Calu3 (cell line): Measurements from ENCODE around the gene ZNF629. TPM values are rescaled to one million over a fixed set of nuclear protein-coding genes. Genes with fewer than 3 reads are reported as not detected.
A peak's percentile ranks its signal among the peaks of the same experiment; 100 is the strongest.

Experiments
- BruUV-seq: library from RNA; stranded (reverse); fragments of 400-500 nt; replicated peaks from 2 replicates; lab custom pipeline; 2021; lab: Mats Ljungman, UMichigan
- CTCF ChIA-PET: fragments of 300-600 bp; sonication (Branson Sonifier 250); formaldehyde crosslinking; loops from one replicate; lab custom pipeline; 2022; ENCODE audit warnings: antibody characterized with exemption; lab: Charles Lee
- DNase-seq: peaks from one replicate; pipeline ENCODE4 v3.0.0; 2022
- H3K27ac Mint-ChIP-seq: one replicate; pipeline ENCODE4 v1.8.0; 2022; ENCODE audit warnings: mixed read lengths; ENCODE audit not compliant: unreplicated experiment
- H3K27me3 Mint-ChIP-seq: one replicate; pipeline ENCODE4 v1.8.0; 2022; ENCODE audit warnings: mixed read lengths; ENCODE audit not compliant: unreplicated experiment
- H3K36me3 Mint-ChIP-seq: one replicate; pipeline ENCODE4 v1.8.0; 2022; ENCODE audit warnings: mild to moderate bottlenecking, moderate library complexity, mixed read lengths; ENCODE audit not compliant: insufficient read depth, unreplicated experiment
- H3K4me1 Mint-ChIP-seq: one replicate; pipeline ENCODE4 v1.8.0; 2022; ENCODE audit warnings: mild to moderate bottlenecking, low read depth, mixed read lengths; ENCODE audit not compliant: unreplicated experiment
- H3K4me3 Mint-ChIP-seq: one replicate; pipeline ENCODE4 v1.8.0; 2022; ENCODE audit warnings: mild to moderate bottlenecking, low read depth, moderate library complexity, mixed read lengths; ENCODE audit not compliant: unreplicated experiment
- H3K9me3 Mint-ChIP-seq: one replicate; pipeline ENCODE4 v1.8.0; 2022; ENCODE audit warnings: low read depth, mixed read lengths; ENCODE audit not compliant: unreplicated experiment
- CTCF ChIP-seq: fragments of 200-600 bp; IDR thresholded peaks from one replicate; pipeline ENCODE4 v1.8.0; 2022; ENCODE audit warnings: antibody characterized with exemption; ENCODE audit not compliant: unreplicated experiment
- intact Hi-C: fragments of 100-400 bp; cut with micrococcal nuclease; formaldehyde crosslinking; loops from one replicate; pipeline ENCODE4 v1.10.0; 2022; ENCODE audit not compliant: unreplicated experiment
- total RNA-seq: library from RNA; stranded (reverse); gene quantifications from 2 replicates; pipeline ENCODE4 v1.2.3, GENCODE V29; 2022

ZNF629 gene
- total RNA-seq, 1 experiment from 2014 or later = 29.9 TPM

- no TSS peak for BruUV-seq
- TF ChIP-seq CTCF = no peak
- no peaks in the 10 kb centered on the region for H3K27me3 Mint-ChIP-seq
- H3K9me3 Mint-ChIP-seq = no peaks in the 10 kb centered on the region
- peaks cover 70% of the 10 kb centered on the region for H3K36me3 Mint-ChIP-seq
- H3K4me1 Mint-ChIP-seq = peaks cover 24% of the 10 kb centered on the region
- H3K27ac Mint-ChIP-seq = peak overlapping the region; percentile 94
- H3K4me3 Mint-ChIP-seq = peak overlapping the region; percentile 96
- CTCF ChIA-PET = no interaction called here
- intact Hi-C loops = loop anchor here (5.0 kb wide), 1 partner anchor 161 kb away; the partner anchor contains the start of gene FBXL19
- DNase-seq = peak; percentile 38
These were observed 25.5 kb downstream of the ZNF629 start for GRCh38 chr16:30761427-30761927.

GRCh38 chr16:30760577-30761426 lies 26.2 kb downstream of the ZNF629 start:
- TF ChIP-seq CTCF = no peak
- H3K27ac Mint-ChIP-seq = peak overlapping the region; percentile 94
- H3K9me3 Mint-ChIP-seq = no peaks in the 10 kb centered on the region
- no peaks in the 10 kb centered on the region for H3K27me3 Mint-ChIP-seq
- peaks cover 24% of the 10 kb centered on the region for H3K4me1 Mint-ChIP-seq
- H3K4me3 Mint-ChIP-seq = peak overlapping the region; percentile 96
- TSS peak; percentile 47 for BruUV-seq
- DNase-seq = no peak
- intact Hi-C loops = loop anchor here (5.0 kb wide), 1 partner anchor 161 kb away; the partner anchor contains the start of gene FBXL19
- peaks cover 64% of the 10 kb centered on the region for H3K36me3 Mint-ChIP-seq
- CTCF ChIA-PET = interaction anchor here (1.6 kb wide), 1 partner anchor 13 kb away, joined by 8 read pairs; the partner anchor contains the start of gene PHKG2

- no peak for DNase-seq
- peak overlapping the region; percentile 94 for H3K27ac Mint-ChIP-seq
- CTCF ChIA-PET = interaction anchor here (1.6 kb wide), 1 partner anchor 12 kb away, joined by 8 read pairs; the partner anchor contains the start of gene PHKG2
- H3K4me3 Mint-ChIP-seq = peak overlapping the region; percentile 96
- H3K27me3 Mint-ChIP-seq = no peaks in the 10 kb centered on the region
- no TSS peak for BruUV-seq
- H3K36me3 Mint-ChIP-seq = peaks cover 61% of the 10 kb centered on the region
- no peak for TF ChIP-seq CTCF
- no peaks in the 10 kb centered on the region for H3K9me3 Mint-ChIP-seq
- intact Hi-C loops = loop anchor here (5.0 kb wide), 1 partner anchor 162 kb away; the partner anchor contains the start of gene FBXL19
- H3K4me1 Mint-ChIP-seq = peaks cover 24% of the 10 kb centered on the region
These were observed 26.9 kb downstream of the ZNF629 start for GRCh38 chr16:30760001-30760559.

- no peaks in the 10 kb centered on the region for H3K27me3 Mint-ChIP-seq
- H3K9me3 Mint-ChIP-seq = no peaks in the 10 kb centered on the region
- BruUV-seq = no TSS peak
- no peak overlapping the region for H3K27ac Mint-ChIP-seq
- TF ChIP-seq CTCF = no peak
- H3K4me3 Mint-ChIP-seq = no peak overlapping the region
- intact Hi-C loops = no loop called here
- CTCF ChIA-PET = interaction anchor here (1.6 kb wide), 1 partner anchor 11 kb away, joined by 8 read pairs; the partner anchor contains the start of gene PHKG2
- peaks cover 58% of the 10 kb centered on the region for H3K36me3 Mint-ChIP-seq
- H3K4me1 Mint-ChIP-seq = peaks cover 24% of the 10 kb centered on the region
- no peak for DNase-seq
These were observed 28.0 kb downstream of the ZNF629 start for GRCh38 chr16:30758988-30759491.
